ENCODE measurements around the gene GPR149.

GPR149 gene

DNA sequence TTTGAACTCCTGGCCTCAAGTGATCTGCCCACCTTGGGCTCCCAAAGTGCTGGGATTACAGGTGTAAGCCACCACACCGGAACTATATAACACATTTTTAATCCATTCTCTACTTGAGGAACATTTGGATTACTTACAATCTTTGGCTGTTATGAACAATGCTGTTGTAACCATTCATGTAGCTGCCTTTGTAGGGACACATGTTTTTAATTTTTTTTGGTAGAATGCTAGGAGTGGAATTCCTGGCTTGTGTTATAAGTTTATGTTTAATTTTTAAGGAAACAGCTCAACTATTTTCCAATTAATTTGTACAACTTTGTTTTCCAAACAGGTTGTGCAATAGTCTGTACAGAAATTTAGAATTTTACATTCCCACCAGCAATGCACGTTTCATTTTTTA is 51.7 kb downstream of the GPR149 start:
- TF ChIP-seq CTCF (conservative IDR thresholded peaks at IDR 0.05), result no peak
- H3K27ac ChIP-seq, result no peak overlapping the region

DNA sequence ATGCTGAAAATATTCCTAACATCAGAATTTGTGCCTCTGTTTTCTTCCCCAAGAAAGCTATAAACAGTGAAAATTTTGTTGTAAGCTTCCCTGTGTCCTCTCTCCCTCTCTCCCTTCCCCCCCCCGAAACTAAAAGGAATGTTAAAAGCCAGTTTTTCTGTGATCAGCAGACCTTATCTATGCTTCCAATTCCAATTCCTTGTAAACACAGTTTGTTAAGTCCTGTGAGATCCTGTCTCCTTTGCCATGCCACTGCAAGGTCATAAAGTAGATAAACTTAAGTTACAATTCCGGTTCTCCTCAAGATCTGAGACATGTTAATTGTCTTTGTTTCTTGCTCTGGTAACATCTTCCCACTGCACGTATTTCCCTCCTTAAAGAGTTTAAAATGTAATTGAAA is 62.8 kb downstream of the GPR149 start:
- H3K27ac ChIP-seq, result peak overlapping the region; percentile 57
- TF ChIP-seq CTCF (conservative IDR thresholded peaks at IDR 0.05), result no peak

- H3K27ac ChIP-seq, result no peak overlapping the region
- TF ChIP-seq CTCF (conservative IDR thresholded peaks at IDR 0.05), result no peak
These were observed 65.1 kb downstream of the GPR149 start for GRCh38 chr3:154364849-154365248.

DNA sequence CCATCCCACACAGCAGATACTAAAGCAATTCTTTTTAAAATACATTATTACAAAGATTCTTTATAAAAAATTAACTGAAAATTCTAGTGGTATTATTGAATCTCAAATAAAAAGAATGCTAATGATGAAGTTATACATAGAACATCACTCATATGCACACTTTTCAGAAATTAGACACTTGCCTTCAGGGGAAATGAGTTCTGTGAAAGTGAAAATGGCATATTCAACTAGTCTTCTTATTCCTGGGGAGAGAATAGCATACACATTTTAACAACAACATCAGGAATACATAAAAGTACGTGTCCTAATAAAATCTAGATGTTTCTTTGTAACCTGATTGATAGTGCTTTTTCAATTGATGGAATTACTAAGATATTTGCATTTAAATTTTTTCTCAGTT is 68.9 kb downstream of the GPR149 start:
- H3K27ac ChIP-seq, result no peak overlapping the region
- TF ChIP-seq CTCF (conservative IDR thresholded peaks at IDR 0.05), result no peak

DNA sequence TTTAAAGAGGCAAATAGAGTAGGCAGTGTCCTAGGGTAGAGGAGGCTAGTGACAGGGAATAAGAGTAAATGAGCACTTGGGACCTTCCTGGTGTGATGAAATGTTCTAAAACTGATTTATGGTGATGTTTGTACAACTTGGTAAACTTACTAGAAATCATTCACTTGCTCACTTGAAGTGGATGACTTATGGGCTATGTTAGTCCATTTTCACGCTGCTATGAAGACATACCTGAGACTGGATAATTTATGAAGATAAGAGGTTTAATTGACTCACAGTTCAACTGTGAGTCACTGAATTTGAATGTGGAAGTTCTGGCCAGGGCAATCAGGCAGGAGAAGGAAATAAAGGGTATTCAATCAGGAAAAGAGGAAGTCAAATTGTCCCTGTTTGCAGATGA is 74.0 kb downstream of the GPR149 start:
- no peak for TF ChIP-seq CTCF (conservative IDR thresholded peaks at IDR 0.05)

DNA sequence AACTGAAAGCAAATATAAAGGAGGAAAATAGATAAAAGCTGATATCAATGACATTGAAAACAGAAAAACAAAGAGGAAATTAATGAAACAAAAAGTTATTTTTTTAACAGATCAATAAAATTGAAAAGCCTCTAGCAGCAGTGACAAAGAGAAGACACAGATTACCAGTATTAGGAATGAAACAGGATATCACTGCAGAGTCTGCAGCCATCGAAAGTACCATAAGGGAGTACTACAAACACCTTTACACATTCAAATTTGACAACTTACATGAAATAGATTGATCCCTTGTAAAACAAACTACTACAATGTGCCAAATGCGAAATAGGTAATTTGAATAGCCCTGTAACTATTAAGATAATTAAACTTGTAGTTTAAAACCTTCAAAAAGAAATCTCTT is 80.8 kb downstream of the GPR149 start:
- TF ChIP-seq CTCF (conservative IDR thresholded peaks at IDR 0.05), result no peak
- no peak overlapping the region for H3K27ac ChIP-seq

More for the DNA sequence above, 74.0 kb downstream of the GPR149 start:
- no peak overlapping the region for H3K27ac ChIP-seq

GRCh38 chr3:154345422-154346122 is 84.4 kb downstream of the GPR149 start:
- no peak for TF ChIP-seq CTCF (conservative IDR thresholded peaks at IDR 0.05)
- H3K27ac ChIP-seq, result peak overlapping the region; percentile 52
